RPMI8226 (cell line): ENCODE measurements around the gene SNX13.
"Not testable (repeated sequence)": the region's sequence is repeated elsewhere in the genome, so short reads cannot be mapped to it uniquely, and the experiment has no call there.

ENCODE experiments used
- DNase-seq: peaks from one replicate; pipeline ENCODE4 v3.0.0-alpha.2; 2015

The SNX13 gene

GRCh38 chr7:17844514-17845196, 95.6 kb downstream of the SNX13 start:
- DNase-seq, result no peak

GRCh38 chr7:17844022-17844421, 96.3 kb downstream of the SNX13 start:
- no peak for DNase-seq

- no peak for DNase-seq
Measured at GRCh38 chr7:17843041-17843440, 97.3 kb downstream of the SNX13 start.

GRCh38 chr7:17832820-17833355, 107.4 kb downstream of the SNX13 start:
- no peak for DNase-seq

GRCh38 chr7:17832242-17832641, 108.1 kb downstream of the SNX13 start:
- DNase-seq, result no peak

- no peak for DNase-seq
Measured at GRCh38 chr7:17830206-17830605, 110.1 kb downstream of the SNX13 start.

GRCh38 chr7:17829001-17829400, 111.3 kb downstream of the SNX13 start:
- no peak for DNase-seq

- no peak for DNase-seq
Measured at GRCh38 chr7:17822547-17823173, 117.6 kb downstream of the SNX13 start.

- no peak for DNase-seq
Measured at GRCh38 chr7:17816903-17817302, 123.4 kb downstream of the SNX13 start.

- DNase-seq, result no peak
Measured at GRCh38 chr7:17815318-17815717, 125.0 kb downstream of the SNX13 start.

- no peak for DNase-seq
Measured at GRCh38 chr7:17814058-17814457, 126.2 kb downstream of the SNX13 start.

GRCh38 chr7:17809215-17809614, 131.1 kb downstream of the SNX13 start:
- DNase-seq, result not testable (repeated sequence)

- DNase-seq, result no peak
Measured at GRCh38 chr7:17807242-17807641, 133.1 kb downstream of the SNX13 start.

- no peak for DNase-seq
Measured at GRCh38 chr7:17806631-17807030, 133.7 kb downstream of the SNX13 start.

GRCh38 chr7:17802056-17802455, 138.2 kb downstream of the SNX13 start:
- DNase-seq, result no peak

GRCh38 chr7:17792075-17792936, 148.0 kb downstream of the SNX13 start:
- no peak for DNase-seq

- DNase-seq, result no peak
Measured at GRCh38 chr7:17787257-17787656, 153.0 kb downstream of the SNX13 start.

GRCh38 chr7:17786314-17786852, 153.9 kb downstream of the SNX13 start:
- DNase-seq, result no peak

- DNase-seq, result no peak
Measured at GRCh38 chr7:17782216-17782549, 158.1 kb downstream of the SNX13 start.

- no peak for DNase-seq
Measured at GRCh38 chr7:17781491-17782215, 158.6 kb downstream of the SNX13 start.

GRCh38 chr7:17779381-17779780, 160.9 kb downstream of the SNX13 start:
- DNase-seq, result no peak

- no peak for DNase-seq
Measured at GRCh38 chr7:17774716-17775288, 165.5 kb downstream of the SNX13 start.
